GM18526 (cell line): ENCODE measurements around the gene CIRBP.

Experiments used
- POLR2A ChIP-seq: IDR thresholded peaks from 3 replicates; pipeline ENCODE4 v1.6.1; 2011; ENCODE audit not compliant: insufficient read length; ENCODE audit errors: extremely low read depth

CIRBP gene

GRCh38 chr19:1228161-1228957 lies 40.8 kb upstream of the CIRBP start:
- no peak for TF ChIP-seq POLR2A

DNA sequence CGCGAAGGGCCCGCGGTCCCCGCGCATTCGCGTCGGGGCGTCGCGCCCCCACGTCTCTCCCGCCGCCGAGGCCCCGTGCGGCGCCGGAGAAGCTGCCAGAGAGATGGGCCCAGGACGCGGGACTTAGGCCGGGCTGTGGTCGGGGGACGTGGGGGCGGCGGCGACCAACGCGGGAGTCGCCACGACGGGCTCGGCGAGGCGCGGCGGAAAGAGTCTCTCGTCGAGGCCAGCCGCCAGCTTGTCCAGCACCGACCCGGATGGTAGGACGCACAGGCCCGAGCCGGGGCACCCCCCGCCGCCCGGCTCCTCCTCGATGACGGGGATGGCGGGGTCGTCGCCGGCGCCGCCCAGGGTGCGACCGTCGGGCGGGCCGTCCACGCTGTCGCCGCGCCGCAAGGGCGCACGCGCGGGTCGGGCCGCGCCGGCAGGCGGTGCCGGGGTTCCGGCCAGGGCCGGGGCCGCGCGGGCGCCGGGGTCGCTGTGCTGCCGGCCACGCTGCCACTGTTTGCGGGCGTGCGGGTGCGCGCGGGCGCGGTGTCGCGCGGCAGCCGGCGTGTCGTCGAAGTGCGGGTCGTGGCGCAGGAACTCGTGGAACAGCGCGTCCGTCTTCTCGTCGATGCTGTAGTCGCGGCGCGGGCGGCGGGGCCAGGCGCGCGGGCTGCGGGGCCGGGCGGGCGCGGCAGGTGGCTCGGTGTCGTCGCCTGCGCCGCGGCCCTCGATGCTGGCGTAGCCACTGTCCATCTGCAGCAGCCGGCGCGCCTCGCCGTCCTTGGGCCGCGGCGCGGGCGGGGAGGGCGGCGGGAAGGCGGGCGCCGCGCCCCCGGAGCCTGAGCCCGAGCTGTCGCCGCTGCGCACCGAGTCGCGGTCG lies 39.8 kb upstream of the CIRBP start:
- TF ChIP-seq POLR2A, result no peak

- no peak for TF ChIP-seq POLR2A
These were observed 39.0 kb upstream of the CIRBP start for GRCh38 chr19:1229924-1230782.

DNA sequence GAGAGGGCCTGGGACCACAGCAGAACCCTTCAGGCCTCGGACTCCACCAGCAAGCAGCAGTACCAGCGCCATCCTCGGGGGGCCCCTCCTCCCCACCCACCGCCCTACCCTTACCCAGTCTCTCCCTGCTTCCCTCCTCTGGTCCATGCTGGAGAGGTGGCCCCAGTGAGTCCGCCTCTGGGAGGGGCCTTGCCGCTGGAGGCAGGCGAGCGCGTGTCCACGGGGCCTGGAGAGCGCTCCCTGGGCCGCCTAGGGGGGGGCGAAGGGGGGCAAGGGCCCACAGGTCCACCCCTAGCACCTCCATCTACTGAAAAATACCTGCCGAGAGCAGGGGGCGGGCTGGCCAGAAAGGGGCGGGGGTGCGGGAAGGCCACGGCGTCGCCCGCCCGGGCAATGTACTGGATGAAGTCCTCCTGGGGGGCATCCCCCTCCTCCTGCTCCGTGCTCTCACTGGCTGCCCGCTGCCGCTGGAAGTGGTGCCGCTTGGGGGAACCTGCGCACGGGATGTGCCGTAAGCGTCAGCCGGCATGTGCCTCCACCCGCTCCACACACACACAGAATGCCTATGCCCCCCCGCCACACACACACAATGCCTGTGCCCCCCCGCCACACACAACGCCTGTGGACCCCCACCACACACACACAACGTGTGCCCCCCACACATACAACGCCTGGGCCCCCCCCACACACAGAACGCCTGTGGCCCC lies 38.2 kb upstream of the CIRBP start:
- no peak for TF ChIP-seq POLR2A

GRCh38 chr19:1231729-1232637 lies 37.1 kb upstream of the CIRBP start:
- no peak for TF ChIP-seq POLR2A

DNA sequence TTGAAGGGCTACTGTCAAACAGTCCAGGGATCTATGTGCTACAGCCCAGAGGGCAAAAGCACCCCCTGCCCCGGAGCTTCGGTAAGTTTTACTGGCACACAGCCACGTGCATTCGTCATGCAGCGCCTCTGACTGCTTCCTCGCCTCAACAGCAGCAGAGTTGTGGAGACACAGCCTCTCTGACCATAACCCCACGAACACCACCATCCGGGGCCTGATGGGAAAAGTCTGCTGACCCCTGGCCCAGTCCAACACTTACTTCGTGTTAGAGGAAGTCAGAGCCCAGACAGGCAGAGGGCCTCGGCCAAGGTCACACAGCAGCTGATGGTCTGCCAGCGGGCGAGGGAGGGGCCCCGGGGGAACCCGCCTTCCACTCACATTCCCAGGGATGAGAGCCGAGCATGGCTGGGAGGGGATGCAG lies 36.5 kb upstream of the CIRBP start:
- TF ChIP-seq POLR2A, result no peak

GRCh38 chr19:1233115-1233667 lies 35.9 kb upstream of the CIRBP start:
- no peak for TF ChIP-seq POLR2A

DNA sequence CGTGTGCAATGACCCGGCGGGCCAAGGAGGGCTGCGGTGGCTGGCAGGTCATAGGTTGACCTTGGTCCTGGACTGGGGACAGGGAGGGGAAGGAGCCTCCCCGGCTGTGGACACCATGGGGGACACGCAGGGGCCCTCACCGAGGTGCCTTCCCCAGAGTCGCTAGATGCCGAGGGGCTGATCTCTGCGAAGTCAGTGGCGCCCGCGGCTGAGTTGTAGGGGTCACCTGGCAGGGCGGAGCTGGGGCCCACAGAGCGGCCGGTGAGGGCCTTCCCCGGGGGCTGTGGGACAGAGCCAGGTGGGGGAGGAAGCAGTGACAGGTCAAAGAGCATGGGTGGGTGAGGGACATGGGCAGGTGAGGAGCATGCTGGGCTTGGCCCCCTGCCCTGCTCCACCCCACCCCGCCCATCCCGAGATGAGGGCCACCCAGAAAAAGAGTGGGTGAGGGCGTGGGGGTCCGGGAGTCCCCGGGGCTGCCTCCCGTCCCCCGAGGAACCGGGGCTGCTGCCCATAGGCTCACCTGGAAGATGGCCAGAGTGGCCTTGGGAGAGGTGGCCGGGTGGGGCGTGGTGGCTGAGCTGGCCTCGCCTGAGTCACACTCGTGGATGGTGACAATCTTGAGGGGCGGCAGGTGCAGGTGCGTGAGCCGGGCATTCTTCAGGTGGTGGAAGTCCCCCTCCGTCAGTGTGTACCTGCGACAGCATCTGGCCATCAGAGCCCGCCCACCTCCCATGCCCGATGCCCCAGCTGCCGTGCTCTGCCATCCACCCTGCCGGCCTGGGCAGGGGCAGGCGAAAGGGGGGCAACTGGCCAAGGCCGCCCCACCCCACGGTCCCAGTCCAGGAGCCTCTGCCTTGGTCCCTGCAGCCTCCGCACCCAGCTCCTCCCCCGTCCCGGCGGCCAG lies 34.8 kb upstream of the CIRBP start:
- no peak for TF ChIP-seq POLR2A

- no peak for TF ChIP-seq POLR2A
These were observed 34.2 kb upstream of the CIRBP start for GRCh38 chr19:1234955-1235380.

- no peak for TF ChIP-seq POLR2A
These were observed 33.2 kb upstream of the CIRBP start for GRCh38 chr19:1235625-1236538.

DNA sequence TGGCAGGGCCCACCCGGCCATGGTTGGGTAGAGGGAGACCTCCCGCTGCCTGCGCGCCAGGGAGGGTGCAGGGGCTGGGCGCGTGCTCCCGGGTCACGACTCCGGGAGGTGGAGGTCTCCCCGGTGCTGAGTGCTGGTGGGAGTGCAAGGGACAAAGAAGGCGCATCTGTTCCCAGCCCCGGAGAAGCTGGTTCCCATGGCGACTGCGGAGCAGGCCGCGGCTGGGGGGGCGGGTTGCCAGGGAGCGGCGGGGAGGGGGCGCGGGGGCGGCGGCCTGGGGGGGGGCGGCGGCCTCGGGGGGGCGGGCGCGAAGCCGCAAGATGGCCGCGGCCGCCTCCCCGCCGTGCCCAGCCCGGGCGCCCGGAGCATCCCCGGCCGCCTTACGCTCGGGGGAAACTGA lies 32.6 kb upstream of the CIRBP start:
- TF ChIP-seq POLR2A, result no peak
